A673 (cell line): ENCODE results near the gene FKBP14.

Source experiments
- EZH2 ChIP-seq: fragments of 200-600 bp; sonication (generic); IDR thresholded peaks from 2 replicates; pipeline ENCODE4 v1.6.1; 2017; ENCODE audit warnings: borderline replicate concordance, low read depth, mild to moderate bottlenecking, mixed read lengths, antibody characterized with exemption, low read length; ENCODE audit not compliant: poor library complexity, severe bottlenecking
- TF ChIP-seq, protein P1 (sequence below): fragments of 300-800, 200-600 bp; sonication (generic); conservative IDR thresholded peaks from 2 replicates; pipeline ENCODE4 v1.5.1; 2017; ENCODE audit warnings: low read depth, mild to moderate bottlenecking, antibody characterized with exemption, low read length, moderate library complexity, mixed read lengths

DNA sequence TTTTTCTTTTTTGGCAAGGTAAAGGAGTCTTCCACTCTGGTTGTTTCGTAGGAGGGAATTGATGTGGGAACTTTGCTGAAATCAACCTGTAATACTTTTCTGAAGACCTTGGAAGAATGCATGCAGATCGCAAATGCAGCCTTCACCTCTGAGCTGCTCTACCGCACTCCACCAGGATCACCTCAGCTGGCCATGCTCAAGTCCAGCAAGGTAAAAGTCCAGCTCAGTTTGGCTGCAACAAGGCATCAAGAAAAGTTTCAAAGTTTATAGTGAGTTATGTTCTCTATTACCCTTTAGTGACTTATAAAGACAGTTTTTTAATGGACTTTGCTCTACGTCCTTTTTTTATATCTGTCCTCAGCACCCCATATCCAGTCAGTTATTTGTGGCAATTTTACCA, 22.7 kb upstream of the FKBP14 start:
- TF ChIP-seq, protein P1, sequence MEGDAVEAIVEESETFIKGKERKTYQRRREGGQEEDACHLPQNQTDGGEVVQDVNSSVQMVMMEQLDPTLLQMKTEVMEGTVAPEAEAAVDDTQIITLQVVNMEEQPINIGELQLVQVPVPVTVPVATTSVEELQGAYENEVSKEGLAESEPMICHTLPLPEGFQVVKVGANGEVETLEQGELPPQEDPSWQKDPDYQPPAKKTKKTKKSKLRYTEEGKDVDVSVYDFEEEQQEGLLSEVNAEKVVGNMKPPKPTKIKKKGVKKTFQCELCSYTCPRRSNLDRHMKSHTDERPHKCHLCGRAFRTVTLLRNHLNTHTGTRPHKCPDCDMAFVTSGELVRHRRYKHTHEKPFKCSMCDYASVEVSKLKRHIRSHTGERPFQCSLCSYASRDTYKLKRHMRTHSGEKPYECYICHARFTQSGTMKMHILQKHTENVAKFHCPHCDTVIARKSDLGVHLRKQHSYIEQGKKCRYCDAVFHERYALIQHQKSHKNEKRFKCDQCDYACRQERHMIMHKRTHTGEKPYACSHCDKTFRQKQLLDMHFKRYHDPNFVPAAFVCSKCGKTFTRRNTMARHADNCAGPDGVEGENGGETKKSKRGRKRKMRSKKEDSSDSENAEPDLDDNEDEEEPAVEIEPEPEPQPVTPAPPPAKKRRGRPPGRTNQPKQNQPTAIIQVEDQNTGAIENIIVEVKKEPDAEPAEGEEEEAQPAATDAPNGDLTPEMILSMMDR, result no peak
- TF ChIP-seq EZH2, result no peak
